Activated naive CD8-positive, alpha-beta T cell (primary cell): Measurements from ENCODE around the gene C8G.

Source experiments
- H3K27ac Mint-ChIP-seq: one replicate; pipeline ENCODE4 v1.8.0; 2021; ENCODE audit warnings: mixed read lengths
- H3K27me3 Mint-ChIP-seq: one replicate; pipeline ENCODE4 v1.8.0; 2021; ENCODE audit warnings: mixed read lengths
- H3K36me3 Mint-ChIP-seq: one replicate; pipeline ENCODE4 v1.8.0; 2021; ENCODE audit warnings: mixed read lengths
- H3K4me1 Mint-ChIP-seq: one replicate; pipeline ENCODE4 v1.8.0; 2021; ENCODE audit warnings: low read depth, mixed read lengths
- H3K4me3 Mint-ChIP-seq: one replicate; pipeline ENCODE4 v1.8.0; 2021; ENCODE audit warnings: mild to moderate bottlenecking, mixed read lengths
- H3K9me3 Mint-ChIP-seq: one replicate; pipeline ENCODE4 v1.8.0; 2021; ENCODE audit warnings: low read depth, mixed read lengths

The C8G gene

DNA sequence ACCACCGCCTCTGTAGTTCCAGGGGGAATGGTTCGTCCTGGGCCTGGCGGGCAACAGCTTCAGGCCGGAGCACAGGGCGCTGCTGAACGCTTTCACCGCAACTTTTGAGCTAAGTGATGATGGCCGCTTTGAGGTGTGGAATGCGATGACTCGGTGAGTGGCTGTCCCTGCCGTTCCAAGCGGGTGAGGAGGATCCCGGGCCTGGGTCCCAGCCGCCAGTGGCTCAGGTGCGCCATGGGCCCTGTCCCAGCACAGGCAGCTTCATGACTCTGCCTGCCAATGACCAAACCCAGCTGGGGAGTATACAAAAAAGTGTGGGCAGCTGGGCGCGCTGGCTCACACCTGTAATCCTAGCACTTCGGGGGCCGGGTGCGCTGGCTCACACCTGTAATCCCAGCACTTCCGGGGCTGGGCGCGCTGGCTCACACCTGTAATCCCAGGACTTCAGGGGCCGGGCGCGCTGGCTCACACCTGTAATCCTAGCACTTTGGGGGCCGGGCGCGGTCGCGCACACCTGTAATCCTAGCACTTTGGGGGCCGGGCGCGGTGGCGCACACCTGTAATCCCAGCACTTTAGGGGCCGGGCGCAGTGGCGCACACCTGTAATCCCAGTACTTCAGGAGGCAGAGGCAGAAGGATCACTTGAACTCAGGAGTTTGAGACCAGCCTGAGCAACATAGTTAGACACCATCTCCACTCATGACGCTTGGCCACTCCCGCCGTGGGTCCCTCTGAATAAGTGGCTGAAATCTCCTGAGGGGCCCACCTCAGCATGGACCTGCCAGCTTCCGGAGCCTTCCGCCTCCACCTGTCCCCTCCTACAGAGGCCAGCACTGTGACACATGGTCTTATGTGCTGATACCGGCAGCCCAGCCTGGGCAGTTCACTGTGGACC is 8.1 kb downstream of the C8G start:
- peaks cover under 1% of the 10 kb centered on the region for H3K4me1 Mint-ChIP-seq
- no peaks in the 10 kb centered on the region for H3K9me3 Mint-ChIP-seq
- no peak overlapping the region for H3K27ac Mint-ChIP-seq
- no peaks in the 10 kb centered on the region for H3K36me3 Mint-ChIP-seq
- H3K4me3 Mint-ChIP-seq, result no peak overlapping the region
- H3K27me3 Mint-ChIP-seq, result no peaks in the 10 kb centered on the region

DNA sequence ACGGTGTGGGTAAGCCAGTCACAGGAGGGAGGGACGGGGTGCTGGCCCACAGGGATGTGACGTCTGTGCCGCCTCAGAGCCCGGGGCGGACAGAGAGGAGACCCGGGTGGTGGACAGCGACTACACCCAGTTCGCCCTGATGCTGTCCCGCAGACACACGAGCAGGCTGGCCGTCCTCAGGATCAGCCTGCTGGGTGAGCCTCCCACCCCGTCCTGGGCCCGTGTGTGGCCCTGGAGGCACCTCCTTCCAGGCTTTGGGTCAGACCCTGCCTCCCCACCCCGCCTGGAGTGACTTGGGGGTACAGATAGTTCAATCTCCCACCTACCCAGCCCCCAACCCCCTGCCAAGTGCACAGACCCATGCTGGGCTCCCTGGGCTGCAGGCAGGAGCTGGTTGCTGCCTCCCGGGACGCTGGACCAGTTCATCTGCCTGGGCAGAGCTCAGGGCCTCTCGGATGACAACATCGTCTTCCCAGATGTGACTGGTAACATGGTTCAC is 8.8 kb downstream of the C8G start:
- Mint-ChIP-seq H3K36me3 (no peaks in the 10 kb centered on the region), H3K9me3 (no peaks in the 10 kb centered on the region), H3K27ac (no peak overlapping the region), H3K27me3 (no peaks in the 10 kb centered on the region), H3K4me3 (no peak overlapping the region), H3K4me1 (no peaks in the 10 kb centered on the region)

DNA sequence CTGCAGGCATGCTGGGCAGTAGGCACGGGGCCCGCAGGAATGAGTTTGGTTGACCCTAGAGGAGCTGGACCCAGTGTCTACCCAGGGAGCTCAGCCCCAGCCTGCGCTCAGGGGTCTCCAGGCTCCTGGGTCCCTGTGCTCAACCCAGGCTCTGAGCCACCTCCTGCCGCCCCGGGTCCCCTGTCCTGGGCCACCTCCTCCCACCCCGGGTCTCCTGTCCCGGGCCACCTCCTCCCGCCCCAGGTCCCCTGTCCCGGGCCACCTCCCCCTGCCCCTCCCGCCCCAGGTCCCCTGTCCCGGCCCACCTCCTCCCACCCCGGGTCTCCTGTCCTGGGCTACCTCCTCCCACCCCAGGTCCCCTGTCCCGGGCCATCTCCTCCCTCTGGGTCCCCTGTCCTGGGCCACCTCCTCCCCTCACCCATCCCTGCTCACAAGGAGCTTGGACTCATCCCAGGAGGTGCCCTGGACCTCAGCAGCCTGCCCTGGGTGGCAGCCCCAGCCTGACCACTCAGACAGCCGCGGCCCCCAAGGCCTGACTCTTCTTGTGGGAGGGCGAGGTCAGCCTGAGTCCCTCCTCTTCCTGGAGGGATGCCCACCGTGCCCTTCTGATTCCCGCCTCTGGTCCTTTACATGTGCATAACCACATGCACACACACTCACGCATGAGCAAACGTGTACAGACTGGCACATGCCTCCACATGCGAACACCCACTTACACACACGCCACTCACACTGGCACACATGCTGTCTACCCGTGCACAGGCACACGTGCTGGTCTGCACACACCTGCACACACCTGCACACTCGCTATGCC is 9.4 kb downstream of the C8G start:
- Mint-ChIP-seq H3K36me3 (no peaks in the 10 kb centered on the region), H3K27ac (no peak overlapping the region), H3K9me3 (no peaks in the 10 kb centered on the region), H3K4me3 (no peak overlapping the region), H3K4me1 (peaks cover 2% of the 10 kb centered on the region), H3K27me3 (no peaks in the 10 kb centered on the region)

DNA sequence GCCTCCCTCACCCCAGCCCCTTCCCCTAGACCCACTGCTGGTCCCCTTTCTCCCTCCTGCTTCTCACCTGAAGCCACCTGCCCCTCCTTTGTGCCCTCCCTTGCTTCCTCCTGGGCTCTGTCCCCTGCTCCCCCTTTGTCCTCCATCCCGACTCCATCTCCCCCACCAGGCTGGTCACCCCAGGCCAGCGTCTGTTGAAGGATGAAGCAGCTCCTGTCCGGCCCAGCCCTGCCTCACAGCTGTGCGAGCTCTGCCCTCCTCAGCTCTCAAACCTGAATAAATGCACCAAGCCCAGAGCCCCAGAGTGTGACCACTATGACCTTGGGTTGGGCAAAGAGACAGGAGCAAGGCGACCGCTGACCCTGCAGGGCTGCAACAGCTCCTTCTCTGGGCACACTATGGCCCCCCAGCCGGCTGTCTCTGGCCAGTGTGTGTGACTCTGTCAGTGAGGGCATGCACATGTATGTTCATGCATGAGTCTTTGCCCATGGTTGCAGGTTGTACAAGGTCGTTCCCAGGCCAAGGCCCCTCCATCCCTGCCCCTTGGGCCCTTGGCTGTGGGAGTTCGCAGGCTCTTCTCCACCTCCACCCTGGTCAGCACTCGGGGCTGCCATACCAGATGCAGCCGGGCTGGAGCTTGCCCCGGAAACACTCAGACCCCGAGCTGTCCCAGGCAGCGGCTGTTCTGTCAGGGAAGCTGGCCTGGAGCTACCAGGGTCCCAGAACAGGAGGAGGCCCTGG is 10.3 kb downstream of the C8G start:
- H3K9me3 Mint-ChIP-seq, result no peaks in the 10 kb centered on the region
- H3K4me1 Mint-ChIP-seq, result peaks cover 8% of the 10 kb centered on the region
- H3K27ac Mint-ChIP-seq, result no peak overlapping the region
- H3K4me3 Mint-ChIP-seq, result no peak overlapping the region
- no peaks in the 10 kb centered on the region for H3K27me3 Mint-ChIP-seq
- H3K36me3 Mint-ChIP-seq, result no peaks in the 10 kb centered on the region

DNA sequence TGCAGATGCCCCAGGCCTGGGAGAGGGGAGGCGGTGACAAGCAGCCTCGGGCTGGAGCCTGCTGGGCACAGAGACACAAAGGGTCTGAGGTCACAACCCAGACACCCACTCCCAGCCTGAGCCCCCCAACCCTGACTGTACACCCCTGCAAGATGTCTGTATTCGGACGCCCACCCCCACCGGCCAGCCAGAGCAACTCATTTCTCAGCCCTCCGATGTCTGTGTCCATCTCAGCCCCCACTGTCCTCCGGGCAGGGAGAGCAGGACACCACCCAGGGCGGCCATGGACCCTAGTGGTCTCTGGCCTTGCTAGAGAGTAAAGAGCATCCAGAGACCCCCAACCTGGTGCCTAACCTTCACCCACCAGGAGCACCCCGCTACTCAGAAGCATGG is 10.9 kb downstream of the C8G start:
- Mint-ChIP-seq H3K36me3 (no peaks in the 10 kb centered on the region), H3K4me3 (no peak overlapping the region), H3K9me3 (no peaks in the 10 kb centered on the region), H3K27me3 (no peaks in the 10 kb centered on the region), H3K4me1 (peaks cover 12% of the 10 kb centered on the region), H3K27ac (no peak overlapping the region)

DNA sequence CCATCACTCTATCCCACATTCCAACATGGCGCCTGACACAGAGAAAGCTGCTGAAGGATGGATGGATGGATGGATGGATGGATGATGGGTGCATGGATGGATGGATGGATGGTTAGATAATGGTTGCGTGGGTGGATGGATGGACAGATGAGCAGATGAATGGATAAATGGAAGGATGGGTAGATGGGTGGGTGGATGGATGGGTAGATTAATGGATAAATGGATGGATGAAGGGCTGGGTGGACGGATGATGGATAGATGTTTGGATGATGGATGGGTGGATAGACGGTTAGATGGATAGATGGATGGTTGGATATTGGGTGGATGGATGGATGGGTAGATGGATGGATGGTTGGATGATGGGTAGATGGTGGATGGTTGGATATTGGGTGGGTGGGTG is 11.6 kb downstream of the C8G start:
- H3K27me3 Mint-ChIP-seq, result no peaks in the 10 kb centered on the region
- no peak overlapping the region for H3K27ac Mint-ChIP-seq
- no peaks in the 10 kb centered on the region for H3K9me3 Mint-ChIP-seq
- peaks cover 13% of the 10 kb centered on the region for H3K4me1 Mint-ChIP-seq
- no peak overlapping the region for H3K4me3 Mint-ChIP-seq
- H3K36me3 Mint-ChIP-seq, result no peaks in the 10 kb centered on the region

DNA sequence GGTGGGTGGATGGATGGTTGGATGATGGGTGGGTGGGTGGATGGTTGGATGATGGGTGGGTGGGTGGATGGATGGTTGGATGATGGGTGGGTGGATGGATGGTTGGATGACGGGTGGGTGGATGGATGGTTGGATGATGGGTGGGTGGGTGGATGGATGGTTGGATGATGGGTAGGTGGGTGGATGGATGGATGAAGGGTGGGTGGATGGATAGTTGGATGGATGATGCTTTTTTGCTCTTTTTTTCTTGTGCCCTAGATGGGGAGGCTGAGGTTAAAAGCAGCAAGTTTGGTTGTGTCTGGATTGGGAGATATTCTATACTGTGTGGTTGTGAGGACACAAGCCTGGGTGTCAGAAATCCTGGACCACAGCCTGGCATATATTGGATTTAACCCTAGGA is 12.4 kb downstream of the C8G start:
- Mint-ChIP-seq H3K9me3 (no peaks in the 10 kb centered on the region), H3K27me3 (no peaks in the 10 kb centered on the region), H3K36me3 (no peaks in the 10 kb centered on the region), H3K4me3 (no peak overlapping the region), H3K27ac (no peak overlapping the region), H3K4me1 (peaks cover 13% of the 10 kb centered on the region)

DNA sequence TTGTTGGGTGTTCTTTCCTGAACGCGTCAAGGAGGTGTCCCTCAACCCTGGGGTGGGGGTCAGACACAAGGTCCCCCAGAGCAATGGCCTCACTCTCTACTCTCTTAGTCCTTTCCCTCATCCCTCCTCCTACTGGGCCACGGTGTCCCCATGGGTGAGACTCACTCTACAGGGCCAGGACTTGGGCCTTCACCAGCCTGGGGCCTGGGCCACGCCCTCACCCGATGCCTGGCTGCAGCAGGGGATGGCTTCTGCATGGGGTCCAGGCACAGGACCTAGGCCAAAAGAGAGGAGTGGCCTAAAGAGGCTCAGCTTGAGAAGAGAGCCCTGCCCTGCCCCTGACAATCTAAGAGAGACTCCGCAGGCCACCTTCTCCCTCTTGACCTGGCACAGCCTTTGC is 12.9 kb downstream of the C8G start:
- Mint-ChIP-seq H3K27me3 (no peaks in the 10 kb centered on the region), H3K4me1 (peaks cover 16% of the 10 kb centered on the region), H3K9me3 (no peaks in the 10 kb centered on the region), H3K4me3 (no peak overlapping the region), H3K36me3 (no peaks in the 10 kb centered on the region), H3K27ac (no peak overlapping the region)

DNA sequence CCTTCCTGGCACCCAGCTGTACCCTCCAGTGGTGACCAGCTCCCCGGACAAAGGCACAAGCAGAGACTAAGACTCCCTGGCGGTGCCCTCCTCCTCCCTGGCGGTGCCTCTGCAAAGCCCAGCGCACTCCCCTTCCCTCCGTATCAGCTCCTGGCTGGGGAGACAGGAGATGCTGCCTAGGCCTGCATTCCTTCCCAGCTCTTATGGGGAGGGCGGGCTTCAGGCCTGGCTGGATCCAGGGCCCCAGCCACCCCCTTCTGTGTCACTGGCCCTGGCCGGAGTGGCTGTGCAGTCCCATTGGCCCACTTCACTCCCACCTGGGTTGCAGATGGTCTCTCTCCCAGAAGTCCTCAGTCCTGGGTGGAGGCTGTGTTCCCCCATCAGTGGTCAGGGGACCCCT is 13.4 kb downstream of the C8G start:
- peaks cover 19% of the 10 kb centered on the region for H3K4me1 Mint-ChIP-seq
- H3K4me3 Mint-ChIP-seq, result no peak overlapping the region
- no peaks in the 10 kb centered on the region for H3K9me3 Mint-ChIP-seq
- H3K36me3 Mint-ChIP-seq, result no peaks in the 10 kb centered on the region
- no peak overlapping the region for H3K27ac Mint-ChIP-seq
- H3K27me3 Mint-ChIP-seq, result no peaks in the 10 kb centered on the region

DNA sequence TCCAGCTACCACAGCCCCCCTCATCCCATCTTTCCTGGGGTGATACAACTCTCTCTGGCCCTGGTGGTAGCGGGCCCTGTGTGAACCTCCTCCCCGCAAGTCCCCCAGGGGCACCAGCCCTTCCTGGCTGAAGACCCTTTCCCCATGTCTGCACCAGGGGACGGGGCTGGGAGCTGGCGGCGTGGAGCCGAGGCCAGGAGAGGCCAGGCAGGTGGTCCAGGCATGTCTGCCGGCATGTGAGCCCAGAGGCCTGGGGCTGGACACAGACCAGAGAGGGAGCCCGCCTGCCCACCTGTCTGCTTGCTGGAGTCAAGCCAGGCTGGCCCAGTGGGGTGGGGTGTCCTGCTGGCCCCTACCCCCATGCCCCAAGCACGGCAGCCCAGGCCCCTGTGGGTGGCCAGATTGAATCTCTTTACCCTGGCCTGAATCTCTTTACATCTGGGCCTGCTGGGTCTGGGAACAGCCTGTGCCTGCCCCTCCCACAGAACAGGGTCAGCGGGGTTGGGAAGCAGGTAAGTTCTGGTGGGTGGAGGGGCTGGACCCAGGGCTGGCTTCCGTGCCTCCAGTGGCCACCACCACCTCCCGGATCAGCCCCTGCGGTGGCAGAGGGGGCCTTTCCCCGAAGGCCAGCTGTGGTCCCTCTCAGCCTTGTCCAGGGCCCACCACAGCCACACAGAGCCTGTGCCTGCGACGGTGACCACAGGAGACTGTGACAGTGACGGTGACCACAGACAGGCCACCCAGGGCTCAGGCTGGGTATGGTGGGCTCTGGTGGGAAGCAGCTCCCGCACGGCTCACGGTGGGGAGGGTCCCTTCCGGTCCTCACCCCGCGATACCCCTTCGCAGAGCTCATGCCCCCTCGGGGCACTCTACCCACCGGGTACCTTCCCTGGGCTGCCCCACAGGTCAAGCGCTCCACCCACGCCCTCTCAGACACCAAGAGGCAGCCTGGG is 14.1 kb downstream of the C8G start:
- Mint-ChIP-seq H3K27me3 (no peaks in the 10 kb centered on the region), H3K27ac (no peak overlapping the region), H3K36me3 (no peaks in the 10 kb centered on the region), H3K4me3 (no peak overlapping the region), H3K4me1 (peaks cover 19% of the 10 kb centered on the region), H3K9me3 (no peaks in the 10 kb centered on the region)

DNA sequence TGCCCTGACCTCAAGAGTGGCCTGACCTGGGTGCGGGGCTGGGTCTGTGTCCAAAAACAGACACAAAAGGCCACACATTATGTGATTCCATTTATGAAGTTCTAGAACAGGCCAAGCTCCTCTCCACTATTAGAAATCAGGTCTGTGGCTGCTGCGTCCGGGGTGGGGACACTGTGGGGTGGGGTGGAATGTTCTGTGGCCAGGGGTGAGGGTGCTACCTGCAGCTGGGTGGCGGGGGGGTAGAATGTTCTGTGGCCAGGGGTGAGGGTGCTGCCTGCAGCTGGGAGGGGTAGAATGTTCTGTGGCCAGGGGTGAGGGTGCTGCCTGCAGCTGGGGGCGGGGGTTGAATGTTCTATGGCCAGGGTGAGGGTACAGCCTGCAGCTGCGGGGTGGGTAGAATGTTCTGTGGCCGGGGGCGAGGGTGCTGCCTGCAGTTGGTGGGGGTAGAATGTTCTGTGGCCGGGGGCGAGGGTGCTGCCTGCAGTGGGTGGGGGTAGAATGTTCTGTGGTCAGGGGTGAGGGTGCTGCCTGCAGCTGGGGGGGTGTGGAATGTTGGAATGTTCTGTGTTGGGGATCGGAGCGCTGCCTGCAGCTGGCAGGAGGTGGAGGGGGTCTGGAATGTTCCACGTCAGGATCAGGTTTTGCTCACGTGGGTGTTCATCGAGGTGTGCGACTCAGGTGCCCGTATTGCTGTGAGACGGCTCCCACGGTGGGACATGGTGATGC is 15.3 kb downstream of the C8G start:
- Mint-ChIP-seq H3K9me3 (no peaks in the 10 kb centered on the region), H3K36me3 (no peaks in the 10 kb centered on the region), H3K4me1 (peaks cover 24% of the 10 kb centered on the region), H3K27me3 (no peaks in the 10 kb centered on the region), H3K4me3 (no peak overlapping the region), H3K27ac (no peak overlapping the region)

DNA sequence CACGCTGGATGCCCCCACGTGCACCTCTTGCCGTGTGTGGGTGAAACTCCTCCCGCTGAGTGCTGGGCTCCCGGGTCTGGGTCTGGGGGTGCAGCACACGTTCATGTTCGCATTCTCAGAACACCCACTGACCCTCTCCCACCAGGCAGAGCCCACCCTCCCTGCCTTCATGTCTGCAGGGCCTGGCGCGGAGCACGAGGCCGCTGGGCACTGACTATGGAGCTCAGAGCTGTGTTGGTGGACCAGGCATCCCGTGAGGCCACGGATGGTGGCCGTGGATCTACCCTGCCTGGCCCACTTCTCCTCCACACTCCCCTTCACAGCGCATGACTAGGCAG is 15.9 kb downstream of the C8G start:
- Mint-ChIP-seq H3K4me3 (no peak overlapping the region), H3K9me3 (no peaks in the 10 kb centered on the region), H3K36me3 (no peaks in the 10 kb centered on the region), H3K27me3 (no peaks in the 10 kb centered on the region), H3K27ac (no peak overlapping the region), H3K4me1 (peaks cover 29% of the 10 kb centered on the region)

DNA sequence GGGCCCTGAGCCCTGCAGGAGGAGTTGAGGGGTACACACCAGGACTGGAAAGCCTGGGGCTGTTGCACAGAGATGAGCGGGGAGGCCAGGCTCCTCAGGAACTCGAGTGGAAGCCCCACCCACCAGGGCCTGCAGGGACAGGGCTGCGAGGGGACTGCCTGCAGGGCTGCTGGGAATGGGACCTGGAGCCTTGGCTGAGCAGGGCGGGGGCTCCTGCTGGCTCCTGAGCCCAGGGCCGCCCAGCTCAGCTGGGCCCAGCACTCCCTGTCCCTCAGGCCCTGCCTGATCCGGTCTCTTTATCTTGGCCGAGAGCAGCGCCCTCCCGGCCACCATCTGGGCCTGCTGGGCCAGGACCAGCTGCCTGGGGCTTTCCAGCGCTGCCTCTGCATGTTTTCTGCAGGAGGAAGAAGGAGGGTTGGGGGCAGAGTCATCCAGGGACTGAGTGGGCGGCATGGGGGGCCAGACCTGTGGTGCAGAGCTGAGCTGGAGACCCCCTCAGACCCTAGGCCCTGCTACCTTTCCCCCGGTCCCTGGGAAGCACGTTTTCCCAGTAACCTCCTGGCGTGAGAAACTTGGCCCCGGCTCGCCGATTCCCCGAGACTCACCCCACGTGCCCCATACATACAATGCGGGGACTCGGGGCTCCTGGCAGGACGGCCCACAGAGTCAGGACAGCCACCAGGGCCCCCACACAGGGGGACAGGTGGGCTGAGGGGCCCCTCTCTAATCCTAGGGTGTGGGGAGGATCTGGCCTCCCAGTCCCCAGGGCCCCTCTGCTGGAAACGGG is 16.4 kb downstream of the C8G start:
- H3K27ac Mint-ChIP-seq, result no peak overlapping the region
- no peaks in the 10 kb centered on the region for H3K9me3 Mint-ChIP-seq
- peaks cover 34% of the 10 kb centered on the region for H3K4me1 Mint-ChIP-seq
- no peaks in the 10 kb centered on the region for H3K36me3 Mint-ChIP-seq
- H3K4me3 Mint-ChIP-seq, result no peak overlapping the region
- H3K27me3 Mint-ChIP-seq, result no peaks in the 10 kb centered on the region
